GM12873 (cell line): ENCODE data around the gene ITSN1.

ENCODE experiments used
- TF ChIP-seq, protein P1 (sequence below): IDR thresholded peaks from 2 replicates; pipeline ENCODE4 v1.5.1; 2012; ENCODE audit warnings: low read depth, mild to moderate bottlenecking, moderate library complexity, low read length, control low read depth; ENCODE audit not compliant: insufficient read depth; ENCODE audit errors: missing control alignments

Gene ITSN1

DNA sequence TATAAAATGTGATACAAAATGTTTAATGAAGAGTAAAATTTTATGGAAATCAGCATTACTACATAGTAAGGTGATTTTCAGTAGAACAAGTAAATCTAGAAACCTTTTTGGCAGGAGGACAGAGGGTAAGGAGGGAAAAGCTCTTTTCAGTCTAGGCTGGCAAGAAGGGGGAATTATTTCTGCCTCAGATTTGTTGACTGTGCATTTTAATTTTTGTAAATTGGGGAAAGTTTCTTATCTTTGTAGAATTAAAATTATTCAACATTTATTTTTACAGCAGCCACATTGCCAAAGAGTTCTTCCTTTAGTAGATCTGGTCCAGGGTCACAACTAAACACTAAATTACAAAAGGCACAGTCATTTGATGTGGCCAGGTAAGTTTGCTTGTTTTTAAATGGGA is 109.2 kb downstream of the ITSN1 start:
- TF ChIP-seq, protein P1, sequence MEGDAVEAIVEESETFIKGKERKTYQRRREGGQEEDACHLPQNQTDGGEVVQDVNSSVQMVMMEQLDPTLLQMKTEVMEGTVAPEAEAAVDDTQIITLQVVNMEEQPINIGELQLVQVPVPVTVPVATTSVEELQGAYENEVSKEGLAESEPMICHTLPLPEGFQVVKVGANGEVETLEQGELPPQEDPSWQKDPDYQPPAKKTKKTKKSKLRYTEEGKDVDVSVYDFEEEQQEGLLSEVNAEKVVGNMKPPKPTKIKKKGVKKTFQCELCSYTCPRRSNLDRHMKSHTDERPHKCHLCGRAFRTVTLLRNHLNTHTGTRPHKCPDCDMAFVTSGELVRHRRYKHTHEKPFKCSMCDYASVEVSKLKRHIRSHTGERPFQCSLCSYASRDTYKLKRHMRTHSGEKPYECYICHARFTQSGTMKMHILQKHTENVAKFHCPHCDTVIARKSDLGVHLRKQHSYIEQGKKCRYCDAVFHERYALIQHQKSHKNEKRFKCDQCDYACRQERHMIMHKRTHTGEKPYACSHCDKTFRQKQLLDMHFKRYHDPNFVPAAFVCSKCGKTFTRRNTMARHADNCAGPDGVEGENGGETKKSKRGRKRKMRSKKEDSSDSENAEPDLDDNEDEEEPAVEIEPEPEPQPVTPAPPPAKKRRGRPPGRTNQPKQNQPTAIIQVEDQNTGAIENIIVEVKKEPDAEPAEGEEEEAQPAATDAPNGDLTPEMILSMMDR: no peak

DNA sequence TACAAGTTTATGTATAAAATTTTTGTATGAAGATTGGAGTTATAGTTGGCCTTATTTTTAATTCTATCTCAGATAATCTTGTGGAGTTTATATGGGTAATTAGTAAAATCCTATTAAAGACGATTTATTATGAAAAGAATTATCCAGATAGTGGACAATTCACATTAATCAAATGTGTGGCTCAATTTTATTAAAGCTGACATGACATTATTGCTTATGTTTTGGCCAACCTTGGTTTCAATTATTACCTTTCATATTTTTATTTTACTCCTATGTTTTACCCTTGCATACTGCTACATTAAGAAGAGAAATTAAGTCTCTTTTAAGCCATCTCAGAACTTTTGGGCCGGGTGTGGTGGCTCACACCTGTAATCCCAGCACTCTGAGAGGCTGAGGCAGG is 110.0 kb downstream of the ITSN1 start:
- TF ChIP-seq, protein P1: no peak

DNA sequence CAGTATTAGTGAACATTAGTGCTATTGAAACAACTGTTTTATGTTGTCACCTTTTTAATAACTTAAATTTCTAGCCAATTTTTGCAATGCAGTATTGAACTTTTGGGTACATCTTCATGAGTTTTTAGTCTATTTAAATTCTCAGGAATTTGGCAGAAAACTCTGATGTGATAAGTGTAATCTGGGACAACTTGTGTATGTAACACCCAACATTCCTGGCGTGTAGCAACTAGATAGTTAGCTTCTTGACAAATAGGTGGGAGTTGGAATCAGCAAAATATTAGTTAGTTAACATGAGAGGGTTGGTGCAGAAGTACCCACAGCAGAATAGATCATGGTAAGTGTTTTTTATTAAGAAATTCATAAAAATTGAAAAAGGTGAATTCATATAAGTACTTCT is 111.6 kb downstream of the ITSN1 start:
- TF ChIP-seq, protein P1: no peak

DNA sequence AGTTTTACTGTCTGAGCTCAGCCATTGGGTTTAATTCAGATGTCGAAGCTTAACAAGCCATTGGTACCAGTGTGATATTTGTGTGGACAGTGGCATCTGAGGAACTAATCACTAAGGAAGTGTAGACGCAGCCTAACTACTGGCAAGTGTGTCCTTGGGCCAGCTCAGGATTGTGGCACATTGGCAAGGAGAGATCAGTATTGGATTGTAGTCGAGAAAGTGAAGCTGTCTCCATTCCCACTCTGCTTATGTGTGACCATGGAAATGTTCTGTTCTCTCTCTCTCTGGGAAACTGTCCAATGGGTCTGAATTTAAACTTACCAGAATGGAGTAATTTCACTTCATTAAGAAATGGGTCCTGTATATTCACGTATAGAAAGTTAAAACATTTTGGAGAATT is 112.2 kb downstream of the ITSN1 start:
- TF ChIP-seq, protein P1: no peak

DNA sequence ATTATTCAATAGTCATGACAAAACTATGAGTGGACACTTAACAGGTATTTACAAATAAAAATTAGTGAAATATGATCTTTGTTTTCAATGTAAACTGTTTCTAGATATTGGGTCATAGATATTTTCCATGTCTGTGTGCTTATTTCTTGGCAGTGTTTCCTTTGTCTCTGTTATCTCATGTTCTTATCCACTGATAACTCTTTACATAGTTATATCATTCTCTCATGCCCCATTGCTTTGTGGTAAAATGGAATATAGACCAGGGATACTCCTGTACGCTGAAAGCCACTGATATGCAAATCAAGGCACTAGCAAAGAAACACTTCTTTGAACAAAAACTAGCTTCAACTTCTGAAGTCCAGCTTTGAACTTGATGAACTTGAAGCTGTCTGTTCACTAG is 113.1 kb downstream of the ITSN1 start:
- TF ChIP-seq, protein P1: no peak

DNA sequence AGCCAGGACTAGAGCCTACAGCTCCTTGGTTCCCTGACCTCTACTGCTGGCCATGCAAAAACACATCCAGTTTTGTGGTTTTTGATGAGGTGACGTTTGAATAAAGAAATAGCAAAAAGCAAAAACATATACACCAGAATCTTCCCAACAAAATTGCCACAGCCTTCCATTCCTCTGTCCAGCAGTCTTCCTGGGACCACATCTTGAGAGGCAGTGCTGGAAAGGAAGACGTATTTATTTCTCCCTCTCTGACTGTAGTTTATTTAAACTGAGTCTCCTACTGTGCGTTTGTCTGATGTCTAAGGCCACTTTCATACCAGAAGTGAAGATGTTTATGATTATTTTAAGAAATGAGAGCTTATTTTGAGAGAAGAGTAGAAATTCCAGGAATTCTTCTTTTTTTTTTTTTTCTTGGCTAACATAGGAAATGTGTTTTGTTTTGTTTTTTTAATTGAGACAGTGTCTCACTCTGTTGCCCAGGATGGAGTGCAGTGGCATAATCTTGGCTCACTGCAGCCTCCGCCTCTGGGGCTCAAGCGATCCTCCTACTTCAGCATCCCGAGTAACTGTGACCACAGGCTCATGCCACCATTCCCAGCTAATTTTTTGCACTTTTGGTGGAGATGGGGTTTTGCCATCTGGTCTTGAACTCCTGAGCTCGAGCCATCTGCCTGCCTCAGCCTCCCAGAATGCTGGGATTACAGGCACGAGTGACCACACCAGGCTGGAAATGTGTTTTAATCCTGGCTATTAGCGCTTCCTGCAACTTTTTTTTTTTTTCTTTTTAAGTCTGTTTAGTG is 118.5 kb downstream of the ITSN1 start:
- TF ChIP-seq, protein P1: no peak

DNA sequence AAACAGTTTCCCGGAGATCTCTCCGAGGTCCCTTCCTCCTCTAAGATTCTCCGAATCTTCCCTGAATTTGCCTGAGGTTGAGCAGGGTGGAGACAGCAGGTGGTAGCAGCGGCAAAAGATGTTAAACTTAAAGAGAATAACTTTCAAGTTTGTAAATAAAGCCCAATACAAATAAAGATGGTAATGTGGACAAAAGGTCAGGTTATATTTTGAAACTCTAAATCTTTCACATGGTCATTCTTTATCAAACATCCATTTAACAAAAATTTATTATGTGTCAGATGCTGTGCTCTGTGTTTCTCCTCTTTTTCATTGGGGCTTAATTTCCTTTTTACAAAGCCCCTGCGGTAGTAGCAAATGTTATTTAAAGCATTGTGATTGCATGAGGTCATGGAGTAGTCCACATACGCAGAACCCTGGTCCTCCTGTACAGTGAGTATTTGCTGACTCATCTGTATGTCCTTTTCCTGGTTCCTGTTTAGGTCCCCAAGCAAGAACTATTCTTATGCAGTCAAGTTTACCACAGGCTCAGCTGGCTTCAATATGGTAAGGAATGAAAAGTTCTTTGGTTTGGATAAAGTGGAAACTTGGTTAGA is 119.2 kb downstream of the ITSN1 start:
- TF ChIP-seq, protein P1: no peak
